ENCODE measurements around the gene ATP2A1.
"Not testable (repeated sequence)": the region's sequence is repeated elsewhere in the genome, so short reads cannot be mapped to it uniquely, and the experiment has no call there.

The ATP2A1 gene

DNA sequence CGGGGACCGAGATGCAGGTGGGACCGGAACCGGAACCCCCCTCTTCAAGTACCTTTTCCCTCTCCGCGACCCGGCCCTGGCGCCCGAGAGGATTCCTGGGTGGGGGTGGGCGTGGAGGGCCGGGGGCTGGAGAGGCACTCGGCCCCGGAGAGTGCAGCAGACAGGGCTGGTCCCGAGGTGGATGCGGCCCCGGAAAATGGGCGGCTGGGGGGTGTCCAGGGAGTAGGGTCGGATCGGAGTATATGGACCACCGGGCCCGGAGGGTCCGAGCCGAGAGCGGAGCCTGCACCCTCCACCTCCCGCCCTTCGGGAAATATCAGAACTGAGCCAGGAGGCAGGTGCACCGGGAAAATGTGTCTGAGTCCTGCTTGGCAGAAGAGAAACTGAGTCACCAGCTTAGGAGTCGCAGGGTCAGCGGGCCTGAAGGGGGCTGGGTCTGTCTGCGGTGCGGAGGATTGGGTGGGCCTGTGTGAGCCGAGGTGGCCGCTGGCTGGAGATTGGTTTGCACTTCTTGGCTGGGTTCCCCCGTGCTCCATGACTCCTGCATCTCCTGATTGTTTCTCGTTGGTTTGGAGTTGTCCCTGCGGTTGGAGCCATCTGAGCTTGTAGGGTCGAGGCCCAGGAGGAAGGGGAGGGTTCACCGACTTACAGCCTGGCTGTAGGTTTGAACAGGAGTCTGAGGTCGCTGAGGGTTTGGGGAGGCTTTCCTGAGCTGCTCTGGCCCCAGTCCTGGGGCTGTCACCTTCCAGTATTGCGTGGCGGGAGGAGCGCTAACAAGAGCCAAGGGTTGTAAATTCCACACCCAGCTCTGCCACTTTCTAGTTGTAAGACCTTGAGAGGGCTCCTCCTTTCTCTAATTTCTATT lies 14.1 kb upstream of the ATP2A1 start:
- no peak for DNase-seq

GRCh38 chr16:28865001-28865688 lies 13.1 kb upstream of the ATP2A1 start:
- DNase-seq = no peak

DNA sequence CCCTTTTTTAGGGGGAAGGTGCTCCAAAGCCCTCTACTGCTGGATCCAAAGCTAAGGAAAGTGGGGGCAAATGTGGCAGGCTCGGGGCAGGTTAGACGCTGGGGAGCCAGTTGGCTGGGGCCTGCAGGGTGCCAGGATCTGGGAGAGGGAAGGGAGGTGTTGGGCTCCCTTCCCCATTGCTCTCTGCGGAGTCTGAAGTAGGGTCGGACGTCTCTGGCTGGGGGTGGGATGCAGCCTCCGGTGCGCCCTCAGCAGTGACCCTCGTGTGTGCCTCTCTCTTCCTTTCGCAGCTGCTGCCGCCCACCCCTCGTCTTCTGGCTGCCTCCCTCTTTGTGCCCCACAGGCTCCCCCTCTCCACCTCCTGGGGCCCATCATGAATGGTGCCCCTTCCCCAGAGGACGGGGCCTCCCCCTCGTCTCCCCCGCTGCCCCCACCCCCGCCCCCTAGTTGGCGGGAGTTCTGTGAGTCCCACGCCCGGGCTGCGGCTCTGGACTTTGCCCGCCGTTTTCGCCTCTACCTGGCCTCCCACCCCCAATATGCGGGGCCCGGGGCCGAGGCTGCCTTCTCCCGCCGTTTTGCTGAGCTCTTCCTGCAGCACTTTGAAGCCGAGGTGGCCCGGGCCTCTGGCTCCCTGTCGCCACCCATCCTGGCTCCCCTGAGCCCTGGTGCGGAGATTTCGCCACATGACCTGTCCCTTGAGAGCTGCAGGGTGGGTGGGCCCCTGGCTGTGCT lies 12.4 kb upstream of the ATP2A1 start:
- no peak for DNase-seq

DNA sequence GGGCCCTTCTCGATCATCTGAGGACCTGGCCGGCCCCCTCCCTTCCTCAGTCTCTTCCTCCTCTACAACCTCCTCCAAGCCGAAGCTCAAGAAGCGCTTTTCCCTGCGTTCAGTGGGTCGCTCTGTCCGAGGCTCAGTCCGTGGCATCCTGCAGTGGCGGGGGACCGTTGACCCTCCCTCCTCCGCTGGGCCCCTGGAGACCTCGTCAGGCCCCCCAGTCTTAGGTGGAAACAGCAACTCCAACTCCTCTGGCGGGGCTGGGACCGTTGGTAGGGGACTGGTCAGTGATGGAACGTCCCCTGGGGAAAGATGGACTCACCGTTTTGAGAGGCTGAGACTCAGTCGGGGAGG lies 11.9 kb upstream of the ATP2A1 start:
- no peak for DNase-seq

DNA sequence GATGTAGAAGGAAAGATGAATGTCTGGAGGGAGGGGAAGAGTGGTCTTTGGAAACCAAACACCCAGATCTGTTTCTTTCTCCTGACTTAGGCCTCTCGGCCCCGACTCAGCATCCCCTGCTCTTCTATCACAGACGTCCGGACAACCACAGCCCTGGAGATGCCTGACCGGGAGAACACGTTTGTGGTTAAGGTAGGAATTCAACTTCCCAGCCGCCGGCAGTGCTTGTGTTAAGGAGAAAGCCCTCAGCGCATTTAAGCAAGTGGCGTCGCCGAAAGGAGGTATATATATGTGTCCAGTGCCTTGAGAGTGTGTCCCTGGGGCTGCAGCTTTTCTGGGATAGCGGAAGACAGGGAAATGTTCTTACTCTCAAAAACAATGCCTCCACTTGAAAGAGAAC lies 11.0 kb upstream of the ATP2A1 start:
- DNase-seq = no peak

DNA sequence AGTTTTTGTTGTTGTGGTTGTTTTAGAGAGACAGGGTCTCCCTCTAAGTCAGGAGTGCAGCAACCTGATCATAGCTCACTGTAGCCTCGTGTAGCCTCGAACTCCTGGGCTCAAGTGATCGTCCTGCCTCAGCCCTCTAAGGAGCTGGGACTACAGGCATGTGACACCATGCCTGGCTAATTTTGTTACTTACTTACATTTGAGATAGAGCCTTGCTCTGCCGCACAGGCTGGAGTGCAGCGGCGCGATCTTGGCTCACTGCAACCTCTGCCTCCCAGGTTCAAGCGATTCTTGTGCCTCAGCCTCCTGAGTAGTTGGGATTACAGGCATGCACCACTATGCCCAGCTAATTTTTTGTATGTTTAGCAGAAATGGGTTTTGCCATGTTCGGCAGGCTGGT lies 10.6 kb upstream of the ATP2A1 start:
- DNase-seq = not testable (repeated sequence)

DNA sequence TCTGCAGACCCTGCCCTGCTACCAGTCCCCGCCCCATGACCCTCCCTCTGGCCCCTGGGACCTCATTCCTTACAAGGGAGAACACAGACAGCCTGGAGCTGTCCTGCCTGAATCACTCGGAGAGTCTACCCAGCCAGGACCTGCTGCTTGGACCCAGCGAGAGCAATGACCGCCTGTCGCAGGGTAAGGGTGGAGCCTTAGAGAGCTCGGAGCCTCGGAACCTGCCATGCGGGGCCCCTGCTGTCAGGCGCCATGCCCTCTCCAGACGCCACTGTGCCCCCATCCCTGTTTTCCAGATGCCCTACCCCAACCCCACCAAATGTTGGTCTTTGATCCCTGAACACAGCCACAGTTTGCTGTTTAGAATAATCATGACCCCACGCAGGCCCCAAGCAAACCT lies 9.1 kb upstream of the ATP2A1 start:
- DNase-seq = no peak

GRCh38 chr16:28872952-28873351 lies 5.3 kb upstream of the ATP2A1 start:
- no peak for DNase-seq

- peak; percentile 48 to 53 for DNase-seq
Observed at GRCh38 chr16:28873543-28874201, 4.6 kb upstream of the ATP2A1 start.

DNA sequence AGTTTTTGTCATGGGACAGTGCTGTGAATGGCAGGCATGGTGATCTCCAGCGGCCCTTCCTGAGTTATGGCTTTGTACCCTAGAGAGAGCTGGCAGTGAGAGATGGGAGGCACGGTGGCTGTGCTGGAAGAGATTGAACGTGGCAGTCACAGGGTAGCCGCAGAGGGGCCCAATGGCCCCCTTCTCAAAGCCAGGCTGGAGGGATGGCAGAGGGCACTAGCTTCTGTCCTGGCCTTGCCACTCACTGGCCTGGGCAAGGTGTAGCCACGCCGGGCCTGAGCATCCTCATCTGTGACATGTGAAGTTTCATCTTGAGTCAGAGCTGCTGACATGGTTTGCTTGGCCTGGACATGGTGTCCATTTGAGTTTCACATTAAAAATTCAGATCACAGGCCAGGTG lies 3.9 kb upstream of the ATP2A1 start:
- DNase-seq = no peak

DNA sequence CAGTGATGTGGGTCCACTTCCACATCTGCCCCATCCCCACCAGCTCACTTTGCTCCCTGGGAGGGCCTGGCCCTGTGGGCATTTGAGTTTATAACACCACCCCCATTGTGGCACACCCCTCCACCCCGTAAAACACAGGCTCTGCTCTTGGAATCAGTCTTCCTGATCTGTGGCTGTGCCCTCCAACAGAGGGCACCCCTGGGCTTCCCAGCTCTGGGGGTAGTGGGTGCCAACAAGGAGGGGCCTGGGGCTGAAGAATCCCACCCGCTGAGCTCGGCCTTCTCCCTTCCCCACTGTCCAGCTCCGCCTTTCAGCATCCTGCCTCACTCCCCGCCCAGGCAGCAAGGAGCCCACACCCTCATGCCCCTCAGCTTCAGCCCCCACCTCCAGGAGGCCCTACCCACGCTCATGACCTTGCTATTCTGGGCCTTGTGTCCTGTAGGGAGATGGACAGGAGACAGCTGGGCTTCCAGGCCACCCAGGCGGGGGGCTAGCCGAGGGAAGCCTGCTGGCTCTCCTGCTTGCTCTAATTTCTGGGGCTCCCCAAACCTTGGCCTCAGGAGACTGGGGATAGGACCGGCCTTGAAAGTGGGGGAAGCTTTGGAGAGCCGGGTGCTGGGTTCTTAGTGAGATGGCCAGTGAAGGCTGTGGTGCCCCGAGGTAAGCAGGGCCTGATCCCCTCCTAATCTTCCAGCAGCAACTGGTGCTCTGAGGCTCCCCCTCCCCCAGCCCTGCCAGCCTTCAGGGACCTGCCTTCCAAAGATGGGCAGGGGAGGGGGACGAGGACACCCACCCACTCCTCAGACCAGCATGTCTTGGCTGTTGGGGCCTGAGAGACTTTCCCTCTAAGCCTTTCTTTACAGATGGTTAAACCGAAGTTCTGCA lies 2.9 kb upstream of the ATP2A1 start:
- DNase-seq = no peak

- DNase-seq = no peak
Observed at GRCh38 chr16:28876019-28876659, 2.1 kb upstream of the ATP2A1 start.

DNA sequence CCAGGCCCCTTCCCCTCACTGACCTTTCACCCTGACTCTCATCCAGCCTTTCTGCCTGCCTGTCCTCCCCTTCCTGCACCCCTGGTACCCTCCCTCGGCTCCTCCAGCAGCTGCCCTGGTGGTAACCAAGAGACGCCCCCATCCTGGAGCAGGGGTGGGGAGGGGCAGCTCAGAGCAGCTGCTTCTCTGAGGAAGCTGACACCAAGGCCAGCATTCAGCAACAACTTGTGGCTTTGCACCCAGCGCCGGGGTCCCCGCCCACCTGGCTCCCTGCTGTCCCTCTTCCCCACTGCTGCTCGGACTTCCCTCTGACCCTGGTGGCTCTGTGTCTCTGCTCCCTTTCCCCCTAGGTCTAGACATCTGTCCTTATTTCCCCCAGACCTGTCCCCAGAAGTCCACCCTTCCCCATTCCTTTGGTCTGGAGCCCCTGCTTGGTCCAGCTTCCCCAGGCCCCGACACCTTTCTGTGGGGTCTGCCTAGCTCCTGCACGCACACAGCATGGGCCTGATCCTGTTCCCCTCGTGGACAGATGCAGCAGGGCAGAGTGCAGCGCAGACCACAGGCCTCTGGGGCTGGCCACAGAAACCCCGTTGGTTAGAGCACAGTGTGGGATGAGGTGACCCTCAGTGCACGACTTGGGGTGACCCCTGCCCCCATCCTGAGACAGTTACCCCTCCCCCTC lies 1.2 kb upstream of the ATP2A1 start:
- DNase-seq = no peak

DNA sequence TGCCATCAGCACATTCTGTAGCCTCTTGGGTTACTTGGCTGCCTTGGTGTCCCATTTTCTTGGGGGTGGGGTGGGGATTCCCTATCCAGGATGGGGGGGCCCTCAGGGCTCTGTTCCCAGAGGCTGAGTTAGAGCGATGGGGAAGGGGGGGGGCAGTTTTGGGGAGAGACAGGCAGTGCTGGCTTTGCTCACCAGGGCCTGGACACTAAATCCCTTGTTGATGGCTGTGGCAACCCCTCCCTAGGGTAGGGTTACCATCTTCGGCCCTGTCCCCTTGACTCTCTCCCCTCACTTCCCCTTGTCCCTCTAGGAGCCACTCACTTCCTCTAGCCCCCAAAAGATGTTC lies 660 bp upstream of the ATP2A1 start:
- no peak for DNase-seq

GRCh38 chr16:28879261-28879840 lies 1.1 kb downstream of the ATP2A1 start:
- no peak for DNase-seq

GRCh38 chr16:28879841-28880588 lies 1.7 kb downstream of the ATP2A1 start:
- DNase-seq = peak; percentile 87 to 89

- no peak for DNase-seq
Observed at GRCh38 chr16:28880589-28880915, 2.3 kb downstream of the ATP2A1 start.

GRCh38 chr16:28880955-28881354 lies 2.7 kb downstream of the ATP2A1 start:
- DNase-seq = no peak

GRCh38 chr16:28881565-28881964 lies 3.3 kb downstream of the ATP2A1 start:
- not testable (repeated sequence) for DNase-seq

DNA sequence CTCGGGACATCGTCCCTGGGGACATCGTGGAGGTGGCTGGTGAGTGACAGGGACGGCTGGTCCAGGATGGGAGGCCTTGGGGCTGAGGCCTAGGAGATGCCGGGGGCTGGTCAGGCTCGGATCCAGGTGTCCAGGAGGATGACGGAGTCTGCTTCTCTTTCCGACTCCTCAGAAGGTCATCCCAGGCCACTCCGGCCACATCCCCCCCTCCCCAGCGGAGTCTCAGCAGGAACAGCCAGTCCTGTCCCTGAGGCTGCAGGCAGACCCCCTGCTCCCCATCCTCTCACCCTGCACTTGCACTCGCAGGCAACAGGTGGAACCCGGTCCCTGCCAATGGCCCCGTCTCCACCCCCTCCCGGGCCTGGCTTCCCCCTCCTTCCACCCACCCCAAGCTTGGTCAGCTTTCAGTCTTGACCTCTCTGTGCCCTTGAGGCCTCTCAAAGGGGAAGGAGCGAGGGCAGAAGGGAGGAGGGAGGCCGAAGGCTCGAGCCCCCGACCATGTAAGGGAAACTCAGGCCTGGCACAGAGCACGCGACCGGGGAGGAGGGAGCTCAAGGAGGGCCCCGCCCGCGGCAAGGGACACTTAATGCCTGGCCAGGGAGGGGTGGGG lies 4.4 kb downstream of the ATP2A1 start:
- no peak for DNase-seq
